Hepatocyte (in vitro differentiated cells): ENCODE measurements around the gene HIVEP1. TPM values are rescaled to one million over a fixed set of nuclear protein-coding genes. Genes with fewer than 3 reads are reported as not detected.
"Not testable (repeated sequence)": the region's sequence is repeated elsewhere in the genome, so short reads cannot be mapped to it uniquely, and the experiment has no call there.

Experiments
- DNase-seq: peaks from one replicate; pipeline ENCODE4 v3.0.0-alpha.2; 2016; ENCODE audit warnings: low spot score
- H2AFZ ChIP-seq: fragments of 200-600 bp; sonication (generic); 2 replicates; pipeline ENCODE4 v1.6.0; 2016; ENCODE audit warnings: antibody characterized with exemption, mild to moderate bottlenecking
- H3K27ac ChIP-seq: fragments of 200-600 bp; sonication (generic); 2 replicates; pipeline ENCODE4 v1.5.1; 2016; ENCODE audit warnings: mild to moderate bottlenecking
- H3K27me3 ChIP-seq: fragments of 200-600 bp; sonication (generic); 2 replicates; pipeline ENCODE4 v1.6.1; 2016
- H3K36me3 ChIP-seq: fragments of 200-600 bp; sonication (generic); replicated peaks from 2 replicates; pipeline ENCODE4 v1.5.1; 2016; ENCODE audit warnings: low read depth; ENCODE audit not compliant: insufficient read depth
- H3K4me1 ChIP-seq: fragments of 200-600 bp; sonication (generic); 2 replicates; pipeline ENCODE4 v1.5.1; 2016; ENCODE audit warnings: mild to moderate bottlenecking, moderate library complexity; ENCODE audit not compliant: insufficient read depth
- H3K4me2 ChIP-seq: fragments of 200-600 bp; sonication (generic); 2 replicates; pipeline ENCODE4 v1.6.0; 2016
- H3K4me3 ChIP-seq: fragments of 200-600 bp; sonication (generic); 2 replicates; pipeline ENCODE4 v1.5.1; 2016; ENCODE audit warnings: mild to moderate bottlenecking
- H3K79me2 ChIP-seq: fragments of 200-600 bp; sonication (generic); 2 replicates; pipeline ENCODE4 v1.6.0; 2017; ENCODE audit warnings: mild to moderate bottlenecking
- H3K9me2 ChIP-seq: fragments of 200-600 bp; sonication (generic); replicated peaks from 2 replicates; pipeline ENCODE4 v1.6.0; 2017; ENCODE audit warnings: mild to moderate bottlenecking; ENCODE audit not compliant: insufficient read depth
- H3K9me3 ChIP-seq: fragments of 200-600 bp; sonication (generic); 2 replicates; pipeline ENCODE4 v1.5.1; 2016; ENCODE audit warnings: low read depth, mild to moderate bottlenecking
- H4K20me1 ChIP-seq: fragments of 200-600 bp; sonication (generic); 2 replicates; pipeline ENCODE4 v1.6.0; 2016; ENCODE audit warnings: mild to moderate bottlenecking; ENCODE audit not compliant: insufficient read depth, poor library complexity, severe bottlenecking
- EZH2 ChIP-seq: fragments of 200-600 bp; sonication (generic); IDR thresholded peaks from 2 replicates; pipeline ENCODE4 v1.6.1; 2016; ENCODE audit warnings: antibody characterized with exemption, mild to moderate bottlenecking, borderline replicate concordance
- EZH2phosphoT487 ChIP-seq: fragments of 200-600 bp; sonication (generic); IDR thresholded peaks from one replicate; pipeline ENCODE4 v1.6.1; 2018; ENCODE audit warnings: antibody characterized with exemption, mild to moderate bottlenecking, low read depth, moderate library complexity; ENCODE audit not compliant: unreplicated experiment, severe bottlenecking
- WGBS: methylation state at CpG from one replicate; pipeline ENCODE4 v1.1.6; 2016; ENCODE audit warnings: low lambda C conversion rate; ENCODE audit errors: missing lambda C conversion rate; 5-methylcytosine and 5-hydroxymethylcytosine counted together
- polyA plus RNA-seq: library from polyadenylated mRNA; unstranded; fragments of >200 nt; fragmentation: Nextera tagmentation; extraction: Ambion mirVana; gene quantifications from 2 replicates; pipeline ENCODE4 v1.2.1, GENCODE V29; 2016
- total RNA-seq: library from RNA; depleted of rRNA; stranded (reverse); fragments of >200 nt; gene quantifications from 2 replicates; pipeline ENCODE4 v1.2.3, GENCODE V29; 2014
- TF ChIP-seq, protein P1 (sequence below): fragments of 200-600 bp; sonication (generic); IDR thresholded peaks from 2 replicates; pipeline ENCODE4 v1.5.1; 2016; ENCODE audit warnings: antibody characterized with exemption, mild to moderate bottlenecking; ENCODE audit not compliant: poor library complexity

Gene HIVEP1
- total and polyA plus RNA-seq, 2 experiments from 2014 or later = 8.7 to 33.7 TPM

DNA sequence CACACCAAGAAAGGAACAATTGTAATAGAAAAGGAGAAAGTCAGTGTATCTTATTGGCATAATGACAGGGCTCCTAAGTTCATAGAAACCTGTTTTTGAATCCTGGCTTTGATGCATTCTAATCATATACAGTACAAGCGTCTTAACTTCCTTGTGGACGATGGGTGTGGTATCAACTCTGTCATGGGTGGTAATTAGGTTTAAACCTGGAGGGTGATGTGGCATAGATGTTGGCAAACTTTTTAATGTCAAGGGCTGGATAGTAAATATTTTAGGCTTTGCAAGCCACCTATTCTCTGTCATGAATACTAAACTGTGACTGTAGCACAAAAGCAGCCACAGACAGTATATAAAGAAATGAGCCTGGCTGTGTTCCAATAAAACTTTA, 139.3 kb downstream of the HIVEP1 start:
- H3K27me3 ChIP-seq = no peaks in the 10 kb centered on the region
- DNase-seq = no peak
- H3K9me3 ChIP-seq = no peaks in the 10 kb centered on the region
- 97% methylated on average over 2 of the region's 2 CpGs for WGBS
- H3K79me2 ChIP-seq = peaks cover under 1% of the 10 kb centered on the region
- no peaks in the 10 kb centered on the region for H3K36me3 ChIP-seq
- no peaks in the 10 kb centered on the region for H3K9me2 ChIP-seq
- no peak overlapping the region for H3K4me3 ChIP-seq
- H4K20me1 ChIP-seq = no peaks in the 10 kb centered on the region
- H3K27ac ChIP-seq = no peak overlapping the region
- H2AFZ ChIP-seq = no peak overlapping the region
- no peak overlapping the region for H3K4me2 ChIP-seq
- no peak for TF ChIP-seq EZH2
- TF ChIP-seq, protein P1, sequence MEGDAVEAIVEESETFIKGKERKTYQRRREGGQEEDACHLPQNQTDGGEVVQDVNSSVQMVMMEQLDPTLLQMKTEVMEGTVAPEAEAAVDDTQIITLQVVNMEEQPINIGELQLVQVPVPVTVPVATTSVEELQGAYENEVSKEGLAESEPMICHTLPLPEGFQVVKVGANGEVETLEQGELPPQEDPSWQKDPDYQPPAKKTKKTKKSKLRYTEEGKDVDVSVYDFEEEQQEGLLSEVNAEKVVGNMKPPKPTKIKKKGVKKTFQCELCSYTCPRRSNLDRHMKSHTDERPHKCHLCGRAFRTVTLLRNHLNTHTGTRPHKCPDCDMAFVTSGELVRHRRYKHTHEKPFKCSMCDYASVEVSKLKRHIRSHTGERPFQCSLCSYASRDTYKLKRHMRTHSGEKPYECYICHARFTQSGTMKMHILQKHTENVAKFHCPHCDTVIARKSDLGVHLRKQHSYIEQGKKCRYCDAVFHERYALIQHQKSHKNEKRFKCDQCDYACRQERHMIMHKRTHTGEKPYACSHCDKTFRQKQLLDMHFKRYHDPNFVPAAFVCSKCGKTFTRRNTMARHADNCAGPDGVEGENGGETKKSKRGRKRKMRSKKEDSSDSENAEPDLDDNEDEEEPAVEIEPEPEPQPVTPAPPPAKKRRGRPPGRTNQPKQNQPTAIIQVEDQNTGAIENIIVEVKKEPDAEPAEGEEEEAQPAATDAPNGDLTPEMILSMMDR = no peak
- TF ChIP-seq EZH2phosphoT487 = no peak
- H3K4me1 ChIP-seq = no peaks in the 10 kb centered on the region

DNA sequence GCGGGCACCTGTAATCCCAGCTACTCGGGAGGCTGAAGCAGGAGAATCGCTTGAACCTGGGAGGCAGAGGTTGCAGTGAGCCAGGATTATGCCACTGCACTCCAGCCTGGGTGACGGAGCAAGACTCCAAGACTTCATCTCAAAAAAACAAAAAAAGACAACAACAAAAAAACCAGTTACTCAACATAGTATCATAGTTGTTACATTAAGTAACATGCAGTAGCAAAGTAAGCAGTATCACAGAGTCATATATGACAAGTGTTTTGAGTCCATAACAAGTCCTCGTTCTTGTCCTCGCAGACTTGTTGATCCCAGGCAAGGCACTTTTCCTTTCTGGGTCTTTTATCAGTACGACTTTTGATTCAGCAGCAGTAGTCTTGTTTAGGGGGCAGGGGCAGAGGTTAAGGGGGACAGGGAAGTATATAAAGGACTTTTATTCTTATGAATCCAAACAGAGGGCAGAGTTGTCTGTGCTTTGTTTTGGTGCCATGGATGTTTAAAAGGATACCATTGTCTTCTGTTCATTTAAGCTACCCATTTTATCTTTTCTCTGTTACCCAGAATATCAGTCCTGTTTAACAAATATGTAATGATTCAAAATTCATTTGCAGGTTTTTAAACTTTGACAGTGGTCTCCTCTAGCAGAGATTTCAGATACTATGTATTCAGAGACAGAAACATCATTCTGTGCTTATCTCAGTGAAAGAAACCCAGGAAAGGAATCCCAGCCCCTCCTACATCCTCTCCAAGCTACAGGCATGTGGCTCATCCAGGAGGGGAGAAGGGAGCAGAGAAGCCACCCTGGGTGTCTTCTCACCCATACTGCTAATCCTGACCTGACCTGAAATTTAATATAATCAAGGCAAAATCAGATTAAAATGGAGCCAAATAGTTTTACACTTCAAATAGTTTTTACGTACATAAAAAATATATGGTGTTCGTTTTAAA, 140.2 kb downstream of the HIVEP1 start:
- Histone ChIP-seq H3K79me2 (peaks cover 10% of the 10 kb centered on the region), H2AFZ (no peak overlapping the region), H3K9me3 (no peaks in the 10 kb centered on the region), H3K4me3 (no peak overlapping the region), H3K4me2 (no peak overlapping the region), H3K36me3 (no peaks in the 10 kb centered on the region), H4K20me1 (no peaks in the 10 kb centered on the region), H3K27me3 (no peaks in the 10 kb centered on the region), H3K27ac (no peak overlapping the region), H3K4me1 (no peaks in the 10 kb centered on the region), H3K9me2 (no peaks in the 10 kb centered on the region)
- DNase-seq = no peak
- WGBS = 88% methylated on average over 9 of the region's 9 CpGs
- TF ChIP-seq EZH2 = no peak
- TF ChIP-seq, protein P1 = no peak
- no peak for TF ChIP-seq EZH2phosphoT487

DNA sequence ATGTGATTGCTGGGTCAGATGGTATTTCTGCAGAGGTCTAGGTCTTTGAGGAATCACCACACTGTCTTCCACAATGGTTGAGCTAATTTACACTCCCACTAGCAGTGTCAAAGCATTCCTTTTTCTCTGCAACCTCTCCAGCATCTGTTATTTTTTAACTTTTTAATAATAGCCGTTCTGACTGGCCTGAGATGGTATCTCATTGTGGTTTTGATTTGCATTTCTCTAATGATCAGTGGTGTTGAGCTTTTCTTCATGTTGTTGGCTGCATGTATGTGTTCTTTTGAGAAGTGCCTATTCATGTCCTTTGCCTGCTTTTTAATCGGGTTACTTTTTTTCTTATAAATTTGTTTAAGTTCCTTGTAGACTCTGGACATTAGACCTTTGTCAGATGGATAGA, 143.7 kb downstream of the HIVEP1 start:
- H3K9me3 ChIP-seq, H4K20me1 ChIP-seq, H3K36me3 ChIP-seq, H3K27ac ChIP-seq, H3K4me3 ChIP-seq, DNase-seq, H2AFZ ChIP-seq, H3K4me1 ChIP-seq, H3K4me2 ChIP-seq, H3K27me3 ChIP-seq, H3K9me2 ChIP-seq: not testable (repeated sequence)
- 83% methylated on average over 2 of the region's 2 CpGs for WGBS
- H3K79me2 ChIP-seq = peaks cover 15% of the 10 kb centered on the region

DNA sequence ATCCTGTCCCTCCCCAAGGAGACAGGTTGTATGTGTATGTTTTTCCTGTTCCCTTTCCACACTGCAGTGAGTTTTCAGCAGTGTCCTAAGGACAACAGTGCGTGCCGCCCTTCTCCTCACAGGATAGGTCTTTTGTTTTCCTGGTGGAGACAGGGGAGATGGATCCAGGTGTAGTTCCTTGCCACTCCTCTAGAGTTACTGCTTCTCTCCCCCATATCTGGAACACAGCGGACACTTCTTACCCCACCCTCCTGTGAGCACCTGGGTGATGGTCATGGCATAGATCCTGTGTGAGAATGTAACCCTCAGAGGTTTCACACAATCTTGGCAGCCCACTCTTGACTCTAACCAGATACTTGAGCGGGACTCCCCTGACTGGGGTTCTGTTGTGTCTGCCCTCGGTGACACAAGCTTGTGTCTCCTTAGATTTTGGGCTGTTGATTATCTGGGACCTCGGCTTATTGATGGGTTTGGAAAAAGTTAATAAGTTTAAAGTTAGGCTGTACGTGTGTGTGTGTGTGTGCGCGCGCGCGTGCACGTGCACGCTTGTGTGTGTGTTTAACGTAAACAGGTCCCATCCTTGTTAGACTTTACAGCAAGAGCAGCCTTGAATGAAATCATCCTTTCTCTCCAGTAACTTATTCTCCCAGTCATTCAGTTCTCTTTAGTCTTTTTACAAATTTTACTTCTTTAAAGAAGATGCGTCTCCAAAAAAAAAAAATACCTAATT, 146.7 kb downstream of the HIVEP1 start:
- WGBS = 97% methylated on average over 16 of the region's 16 CpGs
- Histone ChIP-seq H3K27ac (no peak overlapping the region), H4K20me1 (no peaks in the 10 kb centered on the region), H2AFZ (no peak overlapping the region), H3K9me3 (no peaks in the 10 kb centered on the region), H3K36me3 (no peaks in the 10 kb centered on the region), H3K4me3 (no peak overlapping the region), H3K4me2 (no peak overlapping the region), H3K79me2 (peaks cover 15% of the 10 kb centered on the region), H3K4me1 (no peaks in the 10 kb centered on the region), H3K9me2 (no peaks in the 10 kb centered on the region), H3K27me3 (no peaks in the 10 kb centered on the region)
- no peak for DNase-seq
- TF ChIP-seq, protein P1 = no peak
- TF ChIP-seq EZH2phosphoT487 (no peak), EZH2 (no peak)
